ENCODE data around the gene NCKIPSD.

DNA sequence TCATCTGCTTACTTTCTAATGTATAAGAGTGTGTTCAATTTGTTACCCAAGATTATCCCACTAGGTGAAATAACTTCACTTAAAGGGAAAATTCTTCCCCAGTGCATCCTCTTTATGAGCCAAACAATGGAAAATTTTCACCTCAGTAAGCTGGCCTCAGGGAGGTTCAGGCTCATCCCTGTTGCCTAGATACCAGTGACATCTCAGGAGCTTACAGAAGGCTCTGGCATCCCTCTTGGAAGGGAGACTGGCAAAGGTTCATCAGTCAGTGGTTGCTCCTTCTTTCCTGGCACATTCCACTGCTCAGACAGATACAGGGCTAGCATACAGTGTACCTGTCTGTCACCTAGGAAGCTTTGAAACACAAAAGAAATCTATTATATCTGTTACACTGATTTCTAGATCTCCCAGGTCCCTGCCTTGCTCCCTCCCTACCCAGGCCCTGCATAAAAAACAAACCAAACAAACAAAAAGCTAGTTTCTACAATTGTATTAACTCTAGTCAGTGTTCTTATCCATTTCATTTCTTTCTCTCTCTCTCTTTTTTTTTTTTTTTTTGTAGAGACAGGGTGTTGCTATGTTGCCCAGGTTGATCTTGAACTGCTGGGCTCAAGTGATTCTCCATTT, 29.6 kb upstream of the NCKIPSD start:
- TF ChIP-seq CTCF (IDR thresholded peaks at IDR 0.05) (no peak), POLR2A (IDR thresholded peaks at IDR 0.05) (no peak)

All from suprapubic skin (tissue), 3 donors.